ENCODE results near the gene SPOCK2.

The SPOCK2 gene

GRCh38 chr10:72086466-72087391, 1.6 kb downstream of the SPOCK2 start:
- no peak for DNase-seq

DNA sequence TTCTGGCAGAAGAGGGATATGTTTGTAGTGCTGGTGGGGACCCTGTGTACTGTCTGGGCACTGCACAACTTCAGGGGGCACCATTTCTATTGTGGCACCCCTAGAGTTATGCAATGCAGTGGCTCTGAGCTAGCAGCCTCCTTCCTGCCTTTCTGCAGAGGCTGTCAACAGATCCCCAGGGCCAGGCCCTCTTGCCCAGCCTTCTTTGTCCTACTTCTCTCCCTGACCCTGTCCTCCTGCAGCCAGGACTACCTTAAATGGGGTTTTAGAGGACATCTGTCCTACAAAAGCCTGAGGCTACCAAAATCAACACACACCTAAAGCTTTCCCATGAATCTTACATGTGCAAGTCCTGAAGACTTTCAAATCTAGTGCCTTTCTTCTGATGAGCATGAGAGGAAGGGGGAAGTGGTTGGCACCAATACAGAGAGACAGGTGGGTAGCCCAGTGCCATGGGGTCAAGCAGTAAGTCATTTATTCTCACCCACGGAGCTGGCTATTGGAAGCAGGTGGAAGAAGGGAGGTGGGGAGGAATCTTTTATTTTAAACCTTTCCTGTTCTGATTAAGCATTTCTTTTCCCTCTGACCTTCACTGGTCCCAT, 2.4 kb downstream of the SPOCK2 start:
- no peak for DNase-seq

GRCh38 chr10:72085166-72085565, 3.2 kb downstream of the SPOCK2 start:
- DNase-seq = no peak

GRCh38 chr10:72083790-72084459, 4.4 kb downstream of the SPOCK2 start:
- DNase-seq = no peak

GRCh38 chr10:72082856-72083789, 5.2 kb downstream of the SPOCK2 start:
- no peak for DNase-seq

GRCh38 chr10:72081772-72082590, 6.4 kb downstream of the SPOCK2 start:
- DNase-seq = no peak

DNA sequence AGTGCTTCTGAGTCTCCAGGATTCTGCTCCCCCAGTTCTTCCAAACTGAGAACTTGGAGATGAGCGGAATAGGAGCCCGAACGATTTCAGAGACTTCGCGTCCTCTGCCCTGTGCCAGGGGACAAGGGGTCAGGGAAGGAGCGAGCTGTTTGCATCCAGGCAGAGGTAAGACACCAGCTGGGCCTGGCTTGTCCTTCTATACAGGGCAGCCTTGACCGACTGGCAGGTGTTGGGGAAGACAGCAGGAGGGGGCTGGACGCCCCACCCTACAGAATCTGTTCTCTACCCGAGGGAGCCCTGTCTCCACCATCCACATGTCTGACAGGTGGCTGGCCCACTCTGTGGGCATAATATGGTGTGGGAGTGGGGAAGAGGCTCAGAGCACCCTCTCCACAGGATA, 7.1 kb downstream of the SPOCK2 start:
- DNase-seq = no peak

- no peak for DNase-seq
Measured at GRCh38 chr10:72080042-72080975, 8.0 kb downstream of the SPOCK2 start.

GRCh38 chr10:72079356-72079755, 9.0 kb downstream of the SPOCK2 start:
- DNase-seq = no peak

GRCh38 chr10:72077275-72077990, 10.9 kb downstream of the SPOCK2 start:
- DNase-seq = no peak

DNA sequence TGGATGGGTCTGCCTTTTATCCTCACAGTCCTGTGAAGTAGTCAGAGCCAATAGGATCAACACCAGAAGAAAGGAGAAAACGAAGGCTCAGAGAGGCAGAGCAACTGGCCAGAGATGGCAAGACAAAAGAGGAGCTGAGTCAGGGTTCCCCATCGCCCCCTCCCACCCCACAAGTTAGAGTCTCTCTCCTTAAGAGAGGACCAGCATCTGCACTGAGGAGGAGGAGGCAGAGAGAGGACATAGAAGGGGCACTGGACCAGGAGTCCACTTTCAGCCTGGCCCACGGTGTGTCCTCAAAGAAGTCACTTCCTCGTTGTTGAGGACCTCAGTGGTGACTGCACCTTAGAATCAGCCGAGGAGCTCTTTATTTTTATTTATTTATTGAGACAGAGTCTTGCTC, 11.6 kb downstream of the SPOCK2 start:
- DNase-seq = no peak

DNA sequence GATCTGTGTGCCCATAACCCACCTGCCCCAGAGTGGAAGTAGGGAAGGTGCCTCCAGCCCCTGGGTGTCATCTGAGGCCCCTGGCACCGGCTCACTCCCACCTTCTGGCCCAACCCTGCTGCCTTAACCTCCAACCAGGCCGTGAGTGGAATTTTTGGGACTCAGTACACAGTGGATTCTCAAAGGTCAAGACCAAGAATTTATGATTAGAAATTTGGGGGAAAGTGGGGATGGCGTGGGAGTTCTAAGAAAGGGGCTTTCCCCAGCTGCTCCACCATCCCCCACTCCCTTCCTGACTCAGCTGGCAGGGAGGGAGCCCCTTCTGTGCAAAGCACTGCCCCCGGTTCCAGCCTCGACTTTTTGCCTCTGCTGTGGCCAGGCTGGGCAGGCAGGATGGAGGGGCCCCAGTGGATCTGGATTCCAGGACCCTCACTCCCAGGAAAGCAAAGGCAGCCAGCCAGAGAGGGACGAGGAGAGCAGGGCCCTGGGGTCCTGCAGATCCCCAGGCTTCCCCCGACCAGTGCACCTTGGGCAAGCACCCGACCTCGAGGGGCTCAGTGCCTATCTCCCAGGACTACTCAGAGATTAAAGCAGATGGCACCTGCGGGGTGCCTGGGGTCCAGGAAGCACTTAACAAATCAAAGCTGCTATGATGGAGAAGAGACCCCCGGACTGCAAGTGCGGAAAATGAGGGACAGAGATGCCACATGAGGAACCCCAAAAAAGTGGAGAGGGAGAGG, 12.8 kb downstream of the SPOCK2 start:
- no peak for DNase-seq

DNA sequence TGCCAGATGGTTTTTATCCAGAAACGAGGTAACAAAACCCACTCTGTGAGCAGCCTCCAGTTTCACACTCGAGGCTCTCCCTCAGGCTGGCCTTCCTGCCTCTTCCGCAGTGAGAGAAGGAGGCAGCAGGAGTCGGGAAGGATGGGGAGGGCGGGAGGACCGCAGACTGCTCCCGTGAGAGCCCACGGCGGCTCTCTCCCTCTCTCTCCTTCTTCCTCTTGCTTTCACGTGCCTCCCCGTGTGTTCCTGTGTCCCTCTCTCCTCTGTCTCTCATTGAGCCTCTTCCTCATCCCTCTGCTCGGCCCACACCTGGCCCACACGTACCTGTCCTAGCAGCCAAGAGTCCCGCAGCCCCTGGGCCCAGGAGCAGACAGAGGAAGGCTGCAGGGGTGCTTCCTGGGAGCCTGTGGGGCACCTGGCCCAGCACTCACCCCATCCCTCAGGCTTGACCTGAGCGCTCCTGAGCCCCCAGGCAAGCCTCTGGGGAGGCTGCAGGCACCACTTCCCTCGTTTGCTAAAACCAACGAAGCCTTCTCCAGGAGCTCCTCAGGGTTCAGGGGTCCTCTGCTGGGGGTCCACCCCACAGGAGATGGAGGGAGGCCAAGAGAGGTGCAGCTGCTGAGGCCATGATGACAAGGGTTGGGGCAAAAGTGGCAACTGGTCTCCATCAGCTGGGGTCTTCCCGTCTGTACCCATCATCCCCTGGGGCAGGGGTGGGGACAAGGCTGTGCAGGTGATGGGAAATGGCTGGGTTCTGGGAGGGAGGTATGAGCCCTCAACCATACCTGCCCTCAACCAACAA, 13.6 kb downstream of the SPOCK2 start:
- DNase-seq = no peak

DNA sequence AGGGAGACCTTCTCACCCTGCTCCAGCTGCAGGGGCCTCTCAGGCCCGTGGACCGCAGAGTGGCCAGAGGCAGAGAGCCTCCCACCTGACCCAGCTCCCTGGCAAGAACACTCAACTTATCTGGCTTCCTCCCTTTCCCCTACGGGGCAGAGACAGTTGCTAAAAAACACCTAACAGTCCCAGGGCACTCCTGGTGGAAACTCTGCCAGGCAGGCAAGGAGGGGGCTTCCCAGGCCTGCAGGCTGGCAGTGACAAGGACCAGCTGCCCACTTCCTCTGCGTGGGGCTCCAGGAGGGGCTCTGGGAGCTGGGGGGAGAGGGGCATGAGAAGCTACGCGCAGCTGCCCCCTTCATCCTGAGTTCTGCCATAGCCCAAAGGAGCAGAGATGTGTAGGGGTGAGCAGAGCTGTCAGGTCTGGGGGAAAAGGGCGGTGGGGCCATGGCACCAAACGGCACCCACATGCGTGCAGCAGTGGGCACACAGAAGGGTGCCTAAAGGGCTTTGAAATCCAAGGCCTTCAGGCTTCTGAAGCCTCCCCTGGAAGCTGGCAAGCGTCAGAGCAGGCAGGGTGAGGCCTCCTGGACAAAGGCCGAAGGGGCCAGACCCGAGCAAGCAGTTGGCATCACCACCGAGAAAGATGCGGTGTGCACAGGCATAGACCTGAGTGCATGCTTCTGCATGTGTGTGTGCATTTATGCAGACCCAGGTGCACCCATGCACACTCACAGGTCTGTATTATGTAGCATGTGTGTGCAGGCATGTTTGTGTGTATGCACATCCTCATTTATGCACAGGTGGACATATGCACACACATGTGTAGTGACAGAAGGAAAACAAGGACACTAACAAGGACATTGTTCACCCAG, 14.4 kb downstream of the SPOCK2 start:
- no peak for DNase-seq

- DNase-seq = no peak
Measured at GRCh38 chr10:72072639-72073038, 15.7 kb downstream of the SPOCK2 start.

- no peak for DNase-seq
Measured at GRCh38 chr10:72072046-72072445, 16.3 kb downstream of the SPOCK2 start.
